ENCODE measurements around the gene PTBP1. TPM values are rescaled to one million over a fixed set of nuclear protein-coding genes. Genes with fewer than 3 reads are reported as not detected.

The PTBP1 gene
- total RNA-seq, 2 experiments from 2014 or later: 464 to 465 TPM

GRCh38 chr19:802498-803098, 5.3 kb downstream of the PTBP1 start:
- no peak for DNase-seq
- ChIA-PET CTCF (interaction anchor here (1.2 kb wide), 1 partner anchor 168 kb away, joined by 4 read pairs; no protein-coding TSS in a partner anchor), POLR2A (interaction anchor here (1.8 kb wide), 1 partner anchor 12 kb away, joined by 5 read pairs; no protein-coding TSS in a partner anchor)
- intact Hi-C loops (cut with micrococcal nuclease): no loop called here
- no peaks in the 10 kb centered on the region for H3K27me3 Mint-ChIP-seq
- H3K27ac Mint-ChIP-seq: peak overlapping the region; percentile 65
- H3K4me3 Mint-ChIP-seq: peak overlapping the region; percentile 86
- H3K9me3 Mint-ChIP-seq: no peaks in the 10 kb centered on the region
- peaks cover 63% of the 10 kb centered on the region for H3K36me3 Mint-ChIP-seq
- peaks cover 42% of the 10 kb centered on the region for H3K4me1 Mint-ChIP-seq (ENCODE audit: low read depth)

GRCh38 chr19:803099-803561, 5.9 kb downstream of the PTBP1 start:
- Mint-ChIP-seq H3K27ac (no peak overlapping the region), H3K4me3 (no peak overlapping the region)

DNA sequence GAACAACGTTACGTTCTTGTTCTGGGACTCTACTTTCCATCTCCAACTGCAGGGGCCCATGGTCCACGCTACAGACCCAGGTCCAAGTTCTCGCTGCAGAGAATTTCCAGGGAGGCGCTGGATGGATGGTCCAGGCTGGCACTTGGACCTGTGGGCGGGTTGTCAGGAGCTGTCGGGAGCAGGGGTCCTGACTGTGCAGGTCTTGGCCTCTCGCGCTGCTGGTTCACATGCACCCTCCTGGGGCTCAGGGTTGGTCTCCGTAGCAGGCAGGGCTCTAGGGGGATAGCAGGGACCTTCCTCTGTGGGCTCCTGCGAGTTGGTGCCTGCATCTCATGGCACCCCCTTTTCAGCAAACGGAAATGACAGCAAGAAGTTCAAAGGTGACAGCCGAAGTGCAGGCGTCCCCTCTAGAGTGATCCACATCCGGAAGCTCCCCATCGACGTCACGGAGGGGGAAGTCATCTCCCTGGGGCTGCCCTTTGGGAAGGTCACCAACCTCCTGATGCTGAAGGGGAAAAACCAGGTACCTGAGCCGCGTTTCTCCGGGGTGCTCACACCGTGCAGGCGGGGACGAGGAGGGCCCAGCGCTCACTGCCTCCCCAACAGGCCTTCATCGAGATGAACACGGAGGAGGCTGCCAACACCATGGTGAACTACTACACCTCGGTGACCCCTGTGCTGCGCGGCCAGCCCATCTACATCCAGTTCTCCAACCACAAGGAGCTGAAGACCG, 6.6 kb downstream of the PTBP1 start:
- H3K27me3 Mint-ChIP-seq: no peaks in the 10 kb centered on the region
- H3K4me3 Mint-ChIP-seq: no peak overlapping the region
- CTCF ChIA-PET: interaction anchor here (1.2 kb wide), 1 partner anchor 167 kb away, joined by 4 read pairs; no protein-coding TSS in a partner anchor
- DNase-seq: no peak
- POLR2A ChIA-PET: interaction anchor here (0.6 to 1.8 kb wide), 3 partner anchors 11 to 227 kb away, joined by 3 to 5 read pairs (median 3); no protein-coding TSS in a partner anchor
- no peaks in the 10 kb centered on the region for H3K9me3 Mint-ChIP-seq
- no peak overlapping the region for H3K27ac Mint-ChIP-seq
- H3K36me3 Mint-ChIP-seq: peaks cover 63% of the 10 kb centered on the region
- peaks cover 45% of the 10 kb centered on the region for H3K4me1 Mint-ChIP-seq (ENCODE audit: low read depth)
- intact Hi-C loops (cut with micrococcal nuclease): no loop called here

More at GRCh38 chr19:803099-803561, 5.9 kb downstream of the PTBP1 start:
- H3K9me3 Mint-ChIP-seq: no peaks in the 10 kb centered on the region
- H3K4me1 Mint-ChIP-seq (ENCODE audit: low read depth): peaks cover 45% of the 10 kb centered on the region
- peaks cover 68% of the 10 kb centered on the region for H3K36me3 Mint-ChIP-seq
- POLR2A ChIA-PET: interaction anchor here (0.6 to 1.8 kb wide), 2 partner anchors 12 to 228 kb away, joined by 3 to 5 read pairs; no protein-coding TSS in a partner anchor
- intact Hi-C loops (cut with micrococcal nuclease): no loop called here
- H3K27me3 Mint-ChIP-seq: no peaks in the 10 kb centered on the region
- CTCF ChIA-PET: interaction anchor here (1.2 kb wide), 1 partner anchor 168 kb away, joined by 4 read pairs; no protein-coding TSS in a partner anchor
- DNase-seq: no peak

DNA sequence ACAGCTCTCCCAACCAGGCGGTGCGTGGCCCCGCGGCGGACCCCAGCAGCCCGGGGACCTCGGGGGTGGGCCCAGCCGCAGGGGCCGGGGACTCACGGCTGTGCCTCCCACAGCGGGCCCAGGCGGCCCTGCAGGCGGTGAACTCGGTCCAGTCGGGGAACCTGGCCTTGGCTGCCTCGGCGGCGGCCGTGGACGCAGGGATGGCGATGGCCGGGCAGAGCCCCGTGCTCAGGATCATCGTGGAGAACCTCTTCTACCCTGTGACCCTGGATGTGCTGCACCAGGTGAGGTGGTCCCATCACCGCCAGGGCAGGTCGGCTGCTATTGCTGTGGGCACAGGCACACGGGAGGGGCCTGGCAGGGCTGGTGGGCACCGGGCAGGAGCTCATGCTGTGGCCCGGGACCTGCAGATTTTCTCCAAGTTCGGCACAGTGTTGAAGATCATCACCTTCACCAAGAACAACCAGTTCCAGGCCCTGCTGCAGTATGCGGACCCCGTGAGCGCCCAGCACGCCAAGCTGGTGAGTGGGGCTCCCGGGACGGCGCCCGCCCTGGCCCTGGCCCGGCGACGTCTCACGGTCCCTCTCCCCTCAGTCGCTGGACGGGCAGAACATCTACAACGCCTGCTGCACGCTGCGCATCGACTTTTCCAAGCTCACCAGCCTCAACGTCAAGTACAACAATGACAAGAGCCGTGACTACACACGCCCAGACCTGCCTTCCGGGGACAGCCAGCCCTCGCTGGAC, 7.3 kb downstream of the PTBP1 start:
- Mint-ChIP-seq H3K9me3 (no peaks in the 10 kb centered on the region), H3K36me3 (peaks cover 58% of the 10 kb centered on the region), H3K27ac (no peak overlapping the region), H3K4me1 (ENCODE audit: low read depth) (peaks cover 44% of the 10 kb centered on the region), H3K4me3 (no peak overlapping the region), H3K27me3 (no peaks in the 10 kb centered on the region)
- intact Hi-C loops (cut with micrococcal nuclease): no loop called here
- no peak for DNase-seq
- POLR2A ChIA-PET: interaction anchor here (0.8 kb wide), 1 partner anchor 10 kb away, joined by 3 read pairs; no protein-coding TSS in a partner anchor
- CTCF ChIA-PET: no interaction called here

DNA sequence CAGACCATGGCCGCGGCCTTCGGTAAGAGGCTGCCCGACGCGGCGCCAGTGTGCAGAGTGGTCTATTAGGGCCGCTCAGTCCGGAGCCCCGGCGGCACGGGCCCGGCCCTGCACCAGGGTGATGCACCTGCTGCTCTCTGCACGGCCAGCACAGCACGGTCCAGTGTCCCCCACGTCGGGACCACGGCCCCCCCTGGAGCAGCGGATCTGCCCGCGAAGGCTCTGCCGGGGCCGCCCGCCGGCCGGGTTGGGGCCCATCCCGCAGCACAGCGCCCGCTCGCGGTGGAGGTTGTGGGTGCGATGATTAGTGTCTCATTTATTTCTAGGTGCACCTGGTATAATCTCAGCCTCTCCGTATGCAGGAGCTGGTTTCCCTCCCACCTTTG, 7.9 kb downstream of the PTBP1 start:
- no peak for DNase-seq
- H3K4me3 Mint-ChIP-seq: no peak overlapping the region
- H3K4me1 Mint-ChIP-seq (ENCODE audit: low read depth): peaks cover 39% of the 10 kb centered on the region
- H3K27ac Mint-ChIP-seq: no peak overlapping the region
- H3K36me3 Mint-ChIP-seq: peaks cover 59% of the 10 kb centered on the region
- intact Hi-C loops (cut with micrococcal nuclease): no loop called here
- H3K27me3 Mint-ChIP-seq: no peaks in the 10 kb centered on the region
- ChIA-PET POLR2A (no interaction called here), CTCF (no interaction called here)
- H3K9me3 Mint-ChIP-seq: no peaks in the 10 kb centered on the region

- DNase-seq: no peak
- peaks cover 58% of the 10 kb centered on the region for H3K36me3 Mint-ChIP-seq
- peaks cover 32% of the 10 kb centered on the region for H3K4me1 Mint-ChIP-seq (ENCODE audit: low read depth)
- no peaks in the 10 kb centered on the region for H3K27me3 Mint-ChIP-seq
- no peak overlapping the region for H3K4me3 Mint-ChIP-seq
- no peak overlapping the region for H3K27ac Mint-ChIP-seq
- CTCF ChIA-PET: no interaction called here
- POLR2A ChIA-PET: no interaction called here
- intact Hi-C loops (cut with micrococcal nuclease): no loop called here
- H3K9me3 Mint-ChIP-seq: no peaks in the 10 kb centered on the region
These were observed 8.6 kb downstream of the PTBP1 start for GRCh38 chr19:805600-806550.

DNA sequence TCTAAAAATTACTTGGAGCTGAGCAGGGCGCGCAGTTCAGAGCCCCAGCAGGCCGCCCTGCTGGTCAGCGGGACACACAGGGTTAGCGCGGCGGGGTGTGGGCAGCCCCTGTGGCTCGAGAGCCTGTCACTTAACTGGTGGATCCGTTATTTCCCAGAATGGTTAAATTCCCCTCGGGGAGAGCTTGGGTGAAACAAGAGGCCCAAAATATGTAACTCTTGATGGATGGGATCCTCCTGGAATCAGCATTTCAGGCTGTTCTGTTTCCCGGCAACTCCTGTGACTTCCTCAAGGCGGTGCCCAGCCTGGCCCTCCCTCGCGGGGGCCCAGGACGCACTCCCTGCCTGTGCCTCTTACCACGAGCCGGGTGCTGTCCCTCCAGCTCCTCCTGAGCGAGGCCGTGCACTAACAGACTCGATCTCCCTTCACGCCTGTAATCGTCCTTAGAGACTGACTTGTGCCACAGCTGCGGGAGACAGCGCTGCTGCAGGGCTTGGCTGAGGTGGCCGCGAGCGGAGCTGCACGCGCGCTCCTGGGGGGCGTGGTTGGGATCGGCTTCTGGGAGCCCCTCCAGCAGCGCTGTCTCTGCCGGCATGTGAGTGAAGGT, 9.7 kb downstream of the PTBP1 start:
- H3K27me3 Mint-ChIP-seq: no peaks in the 10 kb centered on the region
- DNase-seq: no peak
- H3K4me3 Mint-ChIP-seq: no peak overlapping the region
- H3K4me1 Mint-ChIP-seq (ENCODE audit: low read depth): peaks cover 22% of the 10 kb centered on the region
- no peak overlapping the region for H3K27ac Mint-ChIP-seq
- ChIA-PET POLR2A (no interaction called here), CTCF (no interaction called here)
- peaks cover 58% of the 10 kb centered on the region for H3K36me3 Mint-ChIP-seq
- intact Hi-C loops (cut with micrococcal nuclease): no loop called here
- H3K9me3 Mint-ChIP-seq: no peaks in the 10 kb centered on the region

DNA sequence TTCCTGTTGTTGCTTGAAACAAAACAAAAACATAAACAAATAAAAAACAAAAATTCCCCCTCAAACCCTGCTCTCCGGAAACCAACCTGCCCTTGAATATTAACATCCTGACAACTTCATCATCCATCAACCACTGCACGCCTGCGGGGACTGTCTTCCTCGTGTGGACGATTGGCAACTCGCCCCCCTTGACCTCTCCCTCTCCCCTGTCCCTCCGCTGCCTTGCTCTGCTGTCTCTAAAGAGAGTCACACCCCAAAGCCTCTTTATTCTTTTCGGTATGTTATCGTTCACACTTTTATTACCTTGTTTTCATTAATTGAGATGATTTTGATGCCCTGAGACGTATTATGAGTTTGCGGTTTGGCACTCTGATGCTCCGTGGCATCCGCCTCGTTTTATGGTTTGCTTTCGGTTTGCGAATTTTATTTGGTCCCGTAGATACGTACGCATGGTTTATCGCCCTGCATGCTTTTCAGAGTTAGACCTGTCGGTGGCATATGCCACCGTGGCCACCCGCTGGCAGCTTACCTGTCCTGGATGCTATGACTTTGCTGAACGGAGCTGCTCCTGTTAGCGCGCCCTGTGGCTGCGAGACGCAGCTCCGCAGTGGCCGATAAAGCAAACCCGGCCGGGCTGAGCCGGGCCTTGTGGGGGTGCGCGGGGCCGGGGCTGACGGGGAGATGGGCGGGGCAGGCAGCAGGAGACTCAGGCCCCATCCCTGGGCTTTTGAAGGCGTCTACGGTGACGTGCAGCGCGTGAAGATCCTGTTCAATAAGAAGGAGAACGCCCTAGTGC, 10.6 kb downstream of the PTBP1 start:
- no peaks in the 10 kb centered on the region for H3K27me3 Mint-ChIP-seq
- peaks cover 14% of the 10 kb centered on the region for H3K4me1 Mint-ChIP-seq (ENCODE audit: low read depth)
- H3K4me3 Mint-ChIP-seq: no peak overlapping the region
- H3K9me3 Mint-ChIP-seq: no peaks in the 10 kb centered on the region
- ChIA-PET CTCF (no interaction called here), POLR2A (interaction anchor here (3.1 kb wide), 1 partner anchor 9 kb away, joined by 8 read pairs; no protein-coding TSS in a partner anchor)
- intact Hi-C loops (cut with micrococcal nuclease): no loop called here
- peaks cover 56% of the 10 kb centered on the region for H3K36me3 Mint-ChIP-seq
- DNase-seq: no peak
- no peak overlapping the region for H3K27ac Mint-ChIP-seq

- Mint-ChIP-seq H3K27ac (no peak overlapping the region), H3K4me1 (ENCODE audit: low read depth) (peaks cover 12% of the 10 kb centered on the region), H3K27me3 (no peaks in the 10 kb centered on the region), H3K36me3 (peaks cover 55% of the 10 kb centered on the region), H3K9me3 (no peaks in the 10 kb centered on the region), H3K4me3 (no peak overlapping the region)
- CTCF ChIA-PET: no interaction called here
- POLR2A ChIA-PET: interaction anchor here (3.1 kb wide), 1 partner anchor 9 kb away, joined by 8 read pairs; no protein-coding TSS in a partner anchor
- intact Hi-C loops (cut with micrococcal nuclease): no loop called here
- DNase-seq: no peak
These were observed 11.1 kb downstream of the PTBP1 start for GRCh38 chr19:808423-808775.

- CTCF ChIA-PET: interaction anchor here (0.6 kb wide), 1 partner anchor 21 kb away, joined by 3 read pairs; no protein-coding TSS in a partner anchor
- intact Hi-C loops (cut with micrococcal nuclease): no loop called here
- DNase-seq: no peak
- POLR2A ChIA-PET: interaction anchor here (0.6 to 3.1 kb wide), 2 partner anchors 11 to 627 kb away, joined by 3 to 8 read pairs; no protein-coding TSS in a partner anchor
- peaks cover 51% of the 10 kb centered on the region for H3K36me3 Mint-ChIP-seq
- H3K4me3 Mint-ChIP-seq: no peak overlapping the region
- H3K4me1 Mint-ChIP-seq (ENCODE audit: low read depth): peaks cover 7% of the 10 kb centered on the region
- no peak overlapping the region for H3K27ac Mint-ChIP-seq
- H3K27me3 Mint-ChIP-seq: no peaks in the 10 kb centered on the region
- H3K9me3 Mint-ChIP-seq: no peaks in the 10 kb centered on the region
These were observed 13.0 kb downstream of the PTBP1 start for GRCh38 chr19:810077-810855.

Data from activated CD4-positive, alpha-beta memory T cell treated with anti-CD3 and anti-CD28 coated beads for 36 hours (primary cell).